GM21619 (cell line): ENCODE results near the gene OR10H3.
"Not testable (repeated sequence)": the region's sequence is repeated elsewhere in the genome, so short reads cannot be mapped to it uniquely, and the experiment has no call there.

ENCODE experiments used
- ATAC-seq: cut with Tn5 transposase; IDR thresholded peaks from one replicate; pipeline ENCODE4 v1.9.1; 2021; ENCODE audit not compliant: unreplicated experiment

OR10H3 gene, protein sequence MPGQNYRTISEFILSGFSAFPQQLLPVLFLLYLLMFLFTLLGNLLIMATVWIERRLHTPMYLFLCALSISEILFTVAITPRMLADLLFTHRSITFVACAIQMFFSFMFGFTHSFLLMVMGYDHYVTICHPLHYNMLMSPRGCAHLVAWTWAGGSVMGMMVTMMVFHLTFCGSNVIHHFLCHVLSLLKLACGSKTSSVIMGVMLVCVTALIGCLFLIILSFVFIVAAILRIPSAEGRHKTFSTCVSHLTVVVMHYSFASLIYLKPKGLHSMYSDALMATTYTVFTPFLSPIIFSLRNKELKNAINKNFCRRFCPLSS

DNA sequence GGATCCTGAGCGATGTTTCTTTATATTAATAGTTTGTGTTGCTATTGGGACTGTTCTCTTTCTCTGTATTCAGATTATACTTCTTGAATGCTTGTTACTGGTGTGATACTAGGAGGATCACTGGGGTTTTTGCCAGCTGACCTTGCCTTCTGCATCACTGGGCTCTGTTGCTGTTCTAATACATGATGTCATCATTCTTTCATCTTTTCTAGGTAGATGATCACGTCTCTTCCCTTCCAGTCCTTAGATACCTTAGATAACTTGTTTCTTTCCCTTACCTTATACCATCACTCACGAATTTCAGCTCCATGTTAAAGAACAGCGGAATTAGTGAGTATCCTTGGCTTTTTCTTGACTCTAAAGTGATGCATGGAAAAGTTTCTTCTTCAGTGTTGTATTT, at the start of gene OR10H3:
TSS of gene OR10H3 (plus strand) at position 264 of the 400 bp plus-strand sequence. CDS start 3,408 bp downstream, outside the sequence.
- no peak for ATAC-seq

DNA sequence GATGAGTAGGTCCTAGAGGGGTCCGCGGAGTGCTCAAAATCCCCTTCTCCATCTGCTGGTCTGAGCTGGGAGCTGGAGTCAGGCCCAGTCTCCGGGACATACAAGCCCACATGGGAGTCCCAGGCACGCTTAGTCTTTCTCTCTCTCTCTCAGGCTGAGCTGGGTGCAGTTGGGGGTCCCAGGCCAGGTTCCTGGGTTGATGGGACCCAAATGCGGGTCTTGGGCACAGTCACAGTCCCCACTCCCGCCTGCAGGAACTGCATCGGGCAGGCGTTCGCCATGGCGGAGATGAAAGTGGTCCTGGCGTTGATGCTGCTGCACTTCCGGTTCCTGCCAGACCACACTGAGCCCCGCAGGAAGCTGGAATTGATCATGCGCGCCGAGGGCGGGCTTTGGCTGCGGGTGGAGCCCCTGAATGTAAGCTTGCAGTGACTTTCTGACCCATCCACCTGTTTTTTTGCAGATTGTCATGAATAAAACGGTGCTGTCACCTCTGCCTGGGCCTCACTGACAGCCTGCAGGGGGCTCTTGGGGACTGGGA, 41.1 kb upstream of the OR10H3 start:
- ATAC-seq: no peak

DNA sequence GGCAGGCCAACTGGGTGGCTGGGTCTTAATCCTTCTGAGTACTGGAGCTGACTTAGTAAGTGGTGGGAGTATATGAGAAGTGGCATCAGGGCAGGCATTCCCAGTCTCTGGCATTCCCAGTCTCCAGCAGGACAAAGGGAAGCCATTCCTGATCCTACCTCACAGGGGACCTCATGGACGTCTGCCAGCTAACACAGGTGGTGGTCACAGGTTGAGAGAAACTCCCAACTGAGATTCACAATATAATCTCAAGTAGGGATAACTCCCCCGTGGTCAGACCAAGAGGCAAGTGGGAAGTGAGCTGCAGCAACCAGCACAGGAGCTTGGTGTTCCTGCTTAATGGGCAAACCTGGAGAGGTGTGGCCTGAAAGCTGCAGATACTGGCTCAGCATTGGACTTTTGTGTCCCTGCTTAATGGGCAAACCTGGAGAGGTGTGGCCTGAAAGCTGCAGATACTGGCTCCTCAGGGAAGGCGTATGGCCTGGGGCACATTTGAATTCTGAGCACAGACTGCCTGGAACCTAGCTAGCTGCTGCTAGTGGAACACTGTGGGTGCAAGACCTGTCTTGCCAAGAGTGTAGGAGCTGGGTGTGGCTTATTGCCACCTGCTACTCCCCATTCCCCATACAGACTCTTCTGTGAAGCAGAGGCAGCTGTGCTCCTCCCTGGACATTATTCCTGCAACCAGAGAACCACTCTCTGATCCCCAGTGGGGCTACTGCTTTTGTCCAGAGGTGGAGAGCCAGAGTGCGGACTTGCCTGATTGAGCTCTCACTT, 35.8 kb upstream of the OR10H3 start:
- ATAC-seq: no peak

DNA sequence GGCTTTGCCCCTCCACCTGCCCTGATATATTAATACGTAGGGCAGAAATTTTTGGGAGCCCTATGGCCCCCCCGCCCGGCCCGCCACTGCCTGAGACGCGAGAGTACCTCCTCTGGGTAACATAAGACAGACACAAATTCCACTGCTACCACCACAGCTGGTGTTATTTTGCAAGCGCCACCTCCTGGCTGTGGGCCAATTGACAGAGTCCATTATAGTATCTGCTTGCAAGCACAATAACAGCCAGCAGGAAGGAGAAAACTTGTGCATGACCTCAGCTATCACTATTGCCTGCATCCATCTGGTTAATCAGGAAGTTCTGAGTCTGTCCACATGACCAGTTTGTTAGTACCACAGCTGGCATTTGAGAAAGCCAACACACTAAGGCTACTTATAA, 35.3 kb upstream of the OR10H3 start:
- ATAC-seq: no peak

DNA sequence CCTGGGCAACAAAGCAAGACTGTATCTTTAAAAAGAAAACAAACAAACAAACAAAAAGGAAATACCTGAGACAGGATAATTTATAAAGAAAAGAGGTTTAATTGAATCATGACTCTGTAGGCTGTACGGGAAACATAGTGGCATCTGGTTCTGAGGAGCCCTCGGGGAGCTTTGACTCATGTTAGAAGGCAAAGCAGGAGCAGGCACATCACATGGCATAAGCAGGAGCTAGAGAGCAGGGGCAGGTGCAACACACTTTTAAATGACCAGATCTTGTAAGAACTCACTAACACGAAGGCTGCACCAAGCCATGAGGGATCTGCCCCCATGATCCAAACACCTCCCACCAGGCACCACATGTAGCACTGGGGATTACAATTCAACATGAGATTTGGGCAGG, 23.1 kb upstream of the OR10H3 start:
- no peak for ATAC-seq

DNA sequence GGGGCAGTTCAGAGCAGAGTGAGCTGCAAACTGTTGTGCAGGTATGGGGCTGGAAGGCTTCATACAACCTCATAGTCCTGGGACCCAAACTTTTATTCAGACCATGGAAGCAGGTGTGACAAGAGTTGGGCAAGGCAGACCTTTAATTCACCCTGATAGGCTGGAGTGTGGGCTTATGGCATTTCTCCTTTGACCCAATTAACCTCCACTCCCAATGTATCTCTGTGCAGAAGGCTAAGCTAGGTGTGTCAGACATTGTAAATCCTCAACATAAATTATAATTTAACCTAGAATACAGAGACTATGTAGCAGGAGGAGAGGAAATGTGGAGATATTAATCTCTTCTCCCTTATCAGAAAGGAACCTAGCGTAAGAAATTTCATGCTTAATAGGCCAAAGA, 22.1 kb upstream of the OR10H3 start:
- no peak for ATAC-seq

DNA sequence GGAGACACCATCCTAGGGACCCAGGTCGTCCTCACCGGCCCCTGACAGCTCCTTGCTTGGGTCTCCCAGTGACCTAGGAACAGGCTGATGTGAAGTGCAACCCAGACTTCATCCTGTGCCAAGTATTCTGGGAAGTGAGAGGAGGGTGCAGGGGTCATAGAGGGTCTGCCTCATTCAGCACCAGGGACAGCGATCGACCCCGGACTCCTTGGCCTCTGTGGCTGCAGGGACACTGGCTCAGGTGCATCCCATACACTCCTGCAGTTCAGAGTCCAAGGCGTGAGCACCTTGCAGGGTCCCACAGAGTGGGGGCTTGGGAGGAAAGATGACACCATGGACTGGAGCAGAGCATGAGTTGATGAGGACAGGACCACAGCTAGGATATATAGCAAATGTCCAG, 20.0 kb upstream of the OR10H3 start:
- no peak for ATAC-seq

DNA sequence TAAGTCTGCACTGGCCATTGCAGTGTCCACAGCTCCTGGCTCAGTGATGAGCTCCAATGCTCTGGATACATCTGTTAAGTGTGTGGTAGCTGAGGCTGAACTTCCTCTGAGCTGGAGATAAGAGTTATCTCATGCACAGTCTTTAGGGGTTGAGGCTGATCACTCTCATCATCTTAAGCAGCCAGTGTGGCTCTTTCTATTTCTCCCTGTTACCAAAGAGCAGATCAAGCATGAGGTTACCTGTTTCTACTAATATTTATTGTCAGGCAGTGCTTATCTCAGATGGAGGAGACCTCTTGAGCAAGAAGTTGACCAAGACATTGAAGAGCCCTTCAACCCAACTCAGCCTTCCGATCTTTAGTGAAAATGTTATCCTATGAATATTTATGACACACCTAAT, 16.5 kb upstream of the OR10H3 start:
- ATAC-seq: no peak

DNA sequence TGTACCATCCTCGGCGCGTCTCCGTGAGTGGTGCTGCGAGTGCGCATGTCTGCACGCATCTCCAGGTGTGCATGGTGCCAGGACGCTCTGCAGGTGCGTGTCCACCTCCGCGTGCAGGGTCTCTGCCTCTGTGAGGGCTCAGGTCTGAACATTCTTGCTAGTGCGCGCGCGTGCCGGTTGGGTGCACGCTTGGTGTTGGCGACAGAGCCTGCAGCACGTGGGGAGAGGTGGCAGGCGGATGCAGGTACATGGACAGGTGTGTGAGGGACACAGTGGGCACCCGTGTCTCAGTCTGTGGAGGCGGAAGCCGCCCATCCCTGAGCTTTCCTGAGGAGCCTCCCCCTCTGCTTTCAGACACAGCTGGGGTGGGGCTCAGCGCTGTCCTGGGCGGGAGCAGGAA, 14.8 kb upstream of the OR10H3 start:
- no peak for ATAC-seq

DNA sequence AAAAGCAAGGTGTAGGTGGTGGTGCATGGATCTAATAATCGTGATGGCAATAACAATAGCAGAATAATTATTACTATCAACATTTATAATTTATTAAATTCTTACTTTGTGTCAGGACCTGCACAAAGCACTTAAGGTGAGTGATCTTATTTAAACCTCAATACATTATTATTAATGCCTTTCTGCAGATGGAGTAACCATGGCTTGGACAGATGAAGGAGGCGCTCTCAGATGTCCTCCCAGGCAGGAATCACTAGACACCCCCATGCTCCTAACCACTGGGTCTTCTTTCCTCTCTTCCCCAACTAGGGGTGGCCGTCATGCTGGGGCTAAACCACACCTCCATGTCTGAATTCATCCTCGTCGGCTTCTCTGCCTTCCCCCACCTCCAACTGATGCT, 10.1 kb upstream of the OR10H3 start, which contains the start of gene OR10H2:
TSS of gene OR10H2 (plus strand) at position 301 of the 400 bp plus-strand sequence. CDS start at position 321, 20 bp downstream.
- no peak for ATAC-seq

DNA sequence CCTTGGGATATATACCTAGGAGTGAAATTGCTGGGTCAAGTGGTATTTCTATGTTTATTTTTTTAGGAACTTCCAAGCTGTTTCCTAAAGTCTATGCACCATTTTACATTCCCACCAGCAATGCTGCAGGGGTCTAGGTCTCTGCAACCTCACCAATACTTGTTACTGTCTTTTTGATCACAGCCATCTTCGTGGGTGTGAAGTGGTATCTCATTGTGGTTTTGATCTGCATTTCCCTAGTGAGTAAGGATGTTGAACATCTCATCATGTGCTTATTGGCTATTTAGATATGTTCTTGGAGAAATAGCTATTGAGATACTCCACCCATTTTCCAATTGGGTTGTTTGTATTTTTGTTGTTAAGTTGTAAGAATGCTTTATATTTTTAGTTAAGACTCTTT, 7.2 kb upstream of the OR10H3 start:
- ATAC-seq: no peak

DNA sequence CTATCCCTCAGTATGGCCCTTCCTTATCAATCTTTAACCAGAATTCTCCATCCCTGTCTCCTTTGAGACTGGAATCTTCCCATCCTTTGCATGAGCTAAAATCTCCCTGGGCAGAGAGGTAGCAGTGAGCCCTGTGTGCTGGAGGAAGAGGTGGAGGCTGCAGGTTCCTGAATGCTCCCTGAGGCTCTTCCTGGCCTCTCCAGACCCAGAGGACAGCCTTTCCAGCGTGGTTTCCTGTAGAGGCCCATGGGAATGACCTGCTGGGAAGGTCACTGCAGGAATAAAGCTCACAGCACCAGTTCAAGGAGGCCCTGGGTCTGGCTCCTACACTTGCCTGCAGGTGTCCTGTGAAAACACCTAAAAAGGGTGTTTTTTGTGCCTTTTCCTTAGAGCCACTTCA, 5.4 kb upstream of the OR10H3 start:
- no peak for ATAC-seq

DNA sequence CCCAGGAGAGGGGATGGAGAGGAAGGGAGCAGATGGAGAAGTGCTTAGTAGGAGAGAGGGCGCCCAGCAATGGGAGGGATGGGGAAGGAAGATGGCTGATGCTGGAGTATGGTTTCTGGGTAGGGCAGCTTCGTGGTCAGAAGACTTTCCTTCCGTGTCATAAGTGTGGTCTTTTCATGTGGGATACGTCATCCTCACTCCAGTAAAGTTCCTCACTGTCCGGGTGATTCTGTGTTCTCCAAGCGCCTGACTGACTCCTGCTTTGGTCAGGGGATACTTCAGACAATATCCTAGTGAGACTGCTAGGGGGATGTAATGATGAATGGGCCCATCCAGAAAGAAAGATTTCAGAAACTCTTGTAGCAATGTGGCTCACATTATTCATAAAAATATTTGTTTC, 3.9 kb upstream of the OR10H3 start:
- no peak for ATAC-seq

DNA sequence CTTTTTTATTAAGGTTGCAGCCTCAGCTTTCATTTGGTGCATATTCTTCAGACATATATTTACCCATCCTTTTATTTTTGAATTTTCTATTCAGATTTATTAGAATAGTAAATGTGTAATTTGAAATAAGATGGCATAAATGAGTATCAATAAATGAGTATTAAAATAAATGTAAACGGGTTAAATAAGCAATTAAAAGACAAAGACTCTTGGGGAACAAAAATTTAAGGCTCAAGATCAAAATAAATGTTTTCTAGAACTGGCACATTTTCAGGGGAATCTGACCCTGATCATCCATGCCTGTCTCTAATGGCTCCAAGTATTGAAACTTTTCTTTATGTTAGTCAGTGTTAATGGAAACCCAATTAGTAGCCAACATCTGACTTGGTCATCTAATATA, 3.0 kb downstream of the OR10H3 start:
- no peak for ATAC-seq

DNA sequence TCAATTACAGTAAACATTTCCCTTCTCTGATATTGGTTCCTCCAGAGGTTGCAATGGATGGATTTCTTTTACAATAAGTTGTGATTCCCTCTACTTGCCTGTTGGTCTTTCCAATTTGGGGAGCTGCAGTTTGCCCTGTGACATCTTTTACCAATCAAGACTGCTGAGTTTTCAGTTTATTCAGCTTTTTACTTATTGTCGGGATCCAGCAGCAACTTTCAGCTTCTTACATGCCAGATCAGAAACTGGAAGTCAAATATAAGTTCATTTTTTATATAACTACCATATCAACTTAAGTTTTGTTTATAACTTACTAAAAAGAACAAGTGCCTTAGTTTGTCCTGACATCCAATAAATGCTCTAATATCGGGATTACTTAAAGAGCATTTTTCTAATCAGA, 10.5 kb downstream of the OR10H3 start:
- ATAC-seq: no peak

DNA sequence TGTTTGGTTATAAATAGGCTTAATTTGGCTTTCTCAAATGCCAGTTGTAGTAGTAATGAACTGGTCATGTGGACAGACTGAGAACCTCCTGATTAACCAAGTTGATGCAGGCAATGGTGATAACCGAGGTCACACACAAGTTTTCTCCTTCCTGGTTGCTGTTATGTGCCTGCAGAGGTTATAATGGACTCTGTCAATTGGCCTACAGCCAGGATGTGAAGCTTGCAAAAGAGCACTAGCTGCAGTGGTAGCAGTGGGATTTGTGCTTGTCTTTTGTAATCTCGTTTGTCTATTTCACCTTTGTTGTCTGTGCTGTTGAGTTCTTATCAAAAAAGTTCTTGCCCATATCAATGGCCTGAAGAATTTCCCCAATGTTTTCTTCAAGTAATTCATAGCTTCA, 20.6 kb downstream of the OR10H3 start:
- ATAC-seq: no peak

DNA sequence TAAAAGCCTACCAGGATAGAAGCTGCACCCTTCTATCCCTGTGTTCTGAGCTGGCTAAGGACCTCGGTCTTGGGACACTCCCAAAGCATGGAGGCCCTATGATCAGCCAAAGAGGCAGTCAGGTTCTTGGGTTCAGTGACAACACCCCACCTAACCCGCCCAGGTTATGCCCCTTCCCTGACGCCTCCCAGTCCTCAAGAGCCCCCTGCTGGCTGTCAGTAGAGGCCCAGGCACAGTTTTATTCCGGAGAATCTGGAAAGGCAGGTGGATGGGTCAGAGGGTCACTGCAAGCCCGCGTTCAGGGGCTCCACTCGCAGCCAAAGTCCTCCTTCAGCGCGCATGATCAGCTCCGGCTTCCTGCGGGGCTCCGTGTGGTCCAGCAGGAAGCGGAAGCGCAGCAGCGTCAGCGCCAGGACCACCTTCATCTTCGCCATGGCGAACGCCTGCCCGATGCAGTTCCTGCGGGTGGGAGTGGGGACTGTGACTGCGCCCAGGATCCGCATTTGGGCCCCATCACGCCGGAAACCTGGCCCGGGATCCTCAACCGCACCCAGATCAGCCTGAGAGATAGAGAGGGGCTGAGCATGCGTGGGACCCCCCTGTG, 22.3 kb downstream of the OR10H3 start:
- no peak for ATAC-seq

DNA sequence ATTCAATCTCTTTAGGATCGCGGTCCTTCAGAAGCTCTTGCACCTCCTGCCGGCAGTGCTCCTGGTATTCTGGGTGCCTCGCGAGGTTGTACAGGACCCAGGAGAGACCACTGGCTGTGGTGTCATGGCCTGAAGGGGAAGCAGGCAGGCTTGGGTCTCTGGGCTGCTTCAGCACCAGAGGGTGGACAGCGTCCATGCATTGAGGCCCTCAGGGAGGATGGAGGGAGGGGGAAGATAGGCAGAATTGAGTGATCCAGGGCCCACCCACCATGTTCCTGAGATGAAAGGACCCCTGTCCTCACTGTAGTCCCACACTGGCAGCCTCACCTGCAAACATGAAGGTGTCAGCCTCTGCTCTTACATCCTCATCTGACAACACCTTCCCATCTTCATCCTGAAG, 31.8 kb downstream of the OR10H3 start:
- no peak for ATAC-seq

DNA sequence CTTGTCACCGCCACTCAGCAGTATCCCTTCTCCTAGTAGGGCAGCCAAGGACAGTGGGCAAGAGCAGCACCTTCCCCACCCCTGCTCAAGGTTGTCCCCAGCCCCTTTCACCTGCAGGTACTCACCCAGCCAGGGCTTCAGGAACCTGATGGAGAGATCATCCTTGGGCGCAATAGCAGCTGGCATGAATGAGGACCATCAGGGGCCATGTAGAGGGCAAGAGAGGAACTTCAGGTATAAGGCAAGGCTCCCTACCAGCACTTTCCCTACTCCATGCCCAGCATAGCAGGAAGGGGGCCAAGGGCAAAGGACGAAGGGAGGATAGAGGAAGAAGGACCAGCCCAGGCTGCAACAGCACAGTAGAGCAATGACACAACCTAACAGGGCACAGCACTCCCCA, 36.4 kb downstream of the OR10H3 start:
- ATAC-seq: not testable (repeated sequence)

DNA sequence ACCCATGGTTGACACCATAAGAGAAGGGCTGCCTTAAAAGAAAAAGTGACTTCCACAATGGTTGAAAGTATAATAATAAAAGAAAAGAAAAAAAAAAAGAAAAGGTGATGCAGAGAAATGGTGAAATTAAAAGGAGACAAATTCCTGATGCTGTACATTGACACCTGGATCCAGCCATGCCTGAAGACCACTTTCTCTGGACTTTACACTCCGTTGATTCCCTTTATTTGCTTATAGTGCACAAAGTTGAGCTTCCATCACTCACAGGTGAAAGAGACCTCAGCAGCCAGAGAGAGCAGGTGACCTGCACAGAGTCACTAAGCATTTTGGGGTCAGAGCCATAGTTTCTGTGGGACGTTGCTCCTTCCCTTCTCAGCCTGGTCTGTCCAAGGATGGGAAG, 37.5 kb downstream of the OR10H3 start:
- ATAC-seq: no peak

DNA sequence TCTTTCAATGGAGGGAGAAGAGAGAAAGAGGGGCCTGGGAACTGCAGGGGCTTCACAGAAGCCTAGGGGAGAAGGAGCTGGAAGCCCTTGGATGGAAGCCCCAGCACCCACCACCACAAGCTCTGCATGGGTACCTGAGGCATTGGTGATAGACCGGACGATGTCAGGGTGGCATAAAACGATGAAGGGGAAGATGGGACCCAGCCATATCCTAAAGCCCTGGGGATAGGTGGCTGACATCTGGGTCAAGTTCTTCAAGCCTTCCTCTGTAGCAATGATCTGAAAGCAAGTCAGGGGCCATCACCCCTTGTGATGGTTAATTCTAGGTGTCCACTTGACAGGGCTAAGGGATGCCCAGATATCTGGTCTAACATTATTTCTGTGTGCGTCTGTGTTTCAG, 38.5 kb downstream of the OR10H3 start:
- no peak for ATAC-seq
